Measurements from ENCODE around the gene TRAPPC10. TPM values are rescaled to one million over a fixed set of nuclear protein-coding genes. Genes with fewer than 3 reads are reported as not detected.

Gene TRAPPC10
- total and polyA plus RNA-seq, 2 of the 8 experiments (the other 6 are each of a cell fraction or from before 2014, with no cell fraction given): 18.5 to 29.8 TPM

DNA sequence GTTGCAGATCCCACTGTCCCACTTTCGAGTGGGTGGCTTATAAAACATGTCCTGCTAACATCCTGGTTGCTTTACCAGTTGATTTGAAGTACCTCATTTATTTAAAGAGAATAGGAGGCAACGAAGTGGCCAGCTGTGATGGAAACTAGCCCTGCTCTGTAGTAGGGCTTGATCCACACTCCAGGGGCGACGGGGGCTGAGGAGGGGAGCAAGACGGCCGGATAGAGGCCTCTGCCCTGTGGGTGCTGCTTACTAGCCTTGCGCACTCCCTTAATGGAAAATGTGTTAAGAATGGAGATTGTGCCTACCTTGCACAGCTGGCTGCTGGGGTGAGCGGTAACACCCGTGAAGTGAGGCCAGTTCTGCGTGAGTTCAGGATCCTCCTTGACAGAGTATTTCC is 54.0 kb downstream of the TRAPPC10 start:
- Histone ChIP-seq H3K79me1 (ENCODE audit: low read depth, low read length) (peaks cover 4% of the 10 kb centered on the region; the same call in 1 of the 2 replicates), H2BK15ac (ENCODE audit: low read length) (no peak overlapping the region), H2BK120ac (replicated peaks; ENCODE audit: low read depth, low read length) (no peak overlapping the region), H3K23me2 (ENCODE audit: low read depth, low read length) (no peaks in the 10 kb centered on the region), H3K18ac (ENCODE audit: extremely low read depth, low read length) (no peak overlapping the region), H3K4me3 (ENCODE audit: extremely low read depth in 1 of 4, insufficient read depth in 2 of 4, low read depth in 3 of 4, low read length in 4 of 4) (no peak overlapping the region), H4K8ac (ENCODE audit: extremely low read depth, insufficient read depth, low read length) (no peak overlapping the region), H2BK20ac (ENCODE audit: low read length) (no peak overlapping the region), H4K20me1 (replicated peaks in 1 of 2; ENCODE audit: control insufficient read depth in 1 of 2, insufficient read depth in 2 of 2, low read length in 2 of 2) (peaks cover 6% of the 10 kb centered on the region in 2 experiments), H3K56ac (replicated peaks; ENCODE audit: insufficient read length, low read depth, low read length) (no peak overlapping the region), H3K36me3 (ENCODE audit: control insufficient read depth in 2 of 4, insufficient read depth in 4 of 4, low read length in 3 of 4) (peaks cover 0 to 30% (median 12%) of the 10 kb centered on the region in 4 experiments; a peak in 5 of 8 replicates), H4K91ac (replicated peaks; ENCODE audit: insufficient read length, low read length) (no peak overlapping the region), H2BK5ac (ENCODE audit: low read depth, low read length) (no peak overlapping the region), H2BK12ac (ENCODE audit: low read depth, low read length) (no peak overlapping the region), H3K4me2 (ENCODE audit: insufficient read depth in 1 of 2, low read depth in 2 of 2, low read length in 2 of 2) (no peak overlapping the region), H3K4ac (replicated peaks; ENCODE audit: insufficient read length, low read depth, low read length) (no peak overlapping the region), H3K23ac (ENCODE audit: insufficient read length) (no peak overlapping the region), H3K4me1 (replicated peaks in 1 of 4; ENCODE audit: control insufficient read depth in 3 of 4, insufficient read depth in 4 of 4, low read length in 3 of 4) (no peaks in the 10 kb centered on the region; a peak in 1 of 7 replicates), H3K14ac (ENCODE audit: insufficient read length) (no peak overlapping the region), H3K27me3 (replicated peaks in 1 of 4; ENCODE audit: control insufficient read depth in 3 of 4, extremely low read depth in 1 of 4, insufficient read depth in 3 of 4, low read length in 3 of 4) (no peaks in the 10 kb centered on the region), H3K9ac (replicated peaks in 1 of 4; ENCODE audit: extremely low read depth in 1 of 4, low read depth in 3 of 4, low read length in 3 of 4) (no peak overlapping the region), H3K79me2 (ENCODE audit: control insufficient read depth in 1 of 2, insufficient read depth in 2 of 2, low read length in 2 of 2) (0 out of 4 replicates have a peak, but pooled peaks cover 0 to 2% of the 10 kb centered on the region in 2 experiments), H4K5ac (ENCODE audit: insufficient read length, low read depth, low read length) (no peak overlapping the region), H2AFZ (ENCODE audit: low read length) (no peak overlapping the region), H2AK5ac (ENCODE audit: low read depth, low read length) (no peak overlapping the region), H3K9me3 (ENCODE audit: insufficient read depth in 2 of 2, low read depth in 1 of 2, low read length in 1 of 2) (no peaks in the 10 kb centered on the region), H3K27ac (ENCODE audit: low read depth, low read length) (no peak overlapping the region)
- DNase-seq (ENCODE audit: low read depth in 1 of 2, low spot score in 2 of 2) (no peak), FAIRE-seq (no peak)
- CTCF ChIA-PET (ENCODE audit: partially characterized antibody): no interaction called here
- WGBS, 2 experiments (ENCODE audit: extremely low coverage in 1 of 2, insufficient coverage in 1 of 2, insufficient read length in 1 of 2, insufficient replicate concordance in 2 of 2, low coverage in 1 of 2, low lambda C conversion rate in 2 of 2, missing lambda C conversion rate in 1 of 2): 90% methylated on average over 10 of the region's 10 CpGs; no CpG with 5 or more reads in 1 of the 2 experiments
- TF ChIP-seq HDAC2 (IDR thresholded peaks at IDR 0.05; ENCODE audit: borderline replicate concordance in 1 of 2, low read depth in 2 of 2, low read length in 2 of 2) (no peak), POU5F1 (IDR thresholded peaks at IDR 0.05; ENCODE audit: low read depth, low read length) (no peak), BRCA1 (IDR thresholded peaks at IDR 0.05; ENCODE audit: low read depth, low read length) (no peak), SP4 (IDR thresholded peaks at IDR 0.05; ENCODE audit: low read length) (no peak)
- POLR2A ChIA-PET (ENCODE audit: partially characterized antibody): interaction anchor here (0.6 to 1.8 kb wide), 2 partner anchors 12 to 19 kb away, joined by 3 to 5 read pairs; no protein-coding TSS in a partner anchor
